HG03442 (cell line): ENCODE results near the gene TUBB1.

ENCODE experiments used
- ATAC-seq: cut with Tn5 transposase; IDR thresholded peaks from one replicate; pipeline ENCODE4 v1.9.1; 2021; ENCODE audit warnings: mild to moderate bottlenecking, moderate library complexity; ENCODE audit not compliant: unreplicated experiment

Gene TUBB1

DNA sequence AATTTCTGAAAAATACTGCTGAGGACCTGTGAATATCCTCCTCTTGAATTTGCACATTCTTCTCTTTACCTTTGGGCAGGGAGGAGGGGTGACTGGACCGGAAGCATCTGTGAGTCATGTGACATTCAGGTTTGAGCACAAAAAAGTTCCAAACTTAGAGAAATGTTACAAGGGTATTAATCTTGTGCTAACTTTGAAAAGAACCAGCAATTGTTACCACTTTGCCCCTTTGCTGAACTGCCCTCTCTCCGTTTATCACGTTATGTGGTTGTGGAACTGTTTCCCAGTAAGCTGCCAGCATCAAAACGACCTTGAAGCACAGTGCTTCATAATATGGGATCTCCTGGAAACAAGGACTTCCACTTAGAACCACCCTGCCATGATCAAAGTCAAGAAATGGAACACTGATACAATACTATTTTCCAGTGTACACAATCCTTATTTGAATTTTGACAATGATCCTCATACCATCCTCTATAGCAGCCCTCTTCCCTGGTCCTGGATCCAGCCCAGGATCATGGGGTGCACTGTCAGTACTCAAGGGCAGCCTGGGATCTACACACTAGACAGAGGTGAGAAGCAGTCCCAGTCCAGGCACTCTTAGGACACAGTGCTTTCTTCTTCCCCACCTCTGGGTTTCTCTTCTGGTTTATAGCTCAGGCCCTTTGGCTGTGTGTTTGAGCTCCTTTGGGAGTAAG, 2.3 kb upstream of the TUBB1 start:
- ATAC-seq, result no peak

- ATAC-seq, result no peak
These were observed 1.6 kb upstream of the TUBB1 start for GRCh38 chr20:59017493-59018231.

- no peak for ATAC-seq
These were observed 412 bp upstream of the TUBB1 start for GRCh38 chr20:59018817-59019216.

DNA sequence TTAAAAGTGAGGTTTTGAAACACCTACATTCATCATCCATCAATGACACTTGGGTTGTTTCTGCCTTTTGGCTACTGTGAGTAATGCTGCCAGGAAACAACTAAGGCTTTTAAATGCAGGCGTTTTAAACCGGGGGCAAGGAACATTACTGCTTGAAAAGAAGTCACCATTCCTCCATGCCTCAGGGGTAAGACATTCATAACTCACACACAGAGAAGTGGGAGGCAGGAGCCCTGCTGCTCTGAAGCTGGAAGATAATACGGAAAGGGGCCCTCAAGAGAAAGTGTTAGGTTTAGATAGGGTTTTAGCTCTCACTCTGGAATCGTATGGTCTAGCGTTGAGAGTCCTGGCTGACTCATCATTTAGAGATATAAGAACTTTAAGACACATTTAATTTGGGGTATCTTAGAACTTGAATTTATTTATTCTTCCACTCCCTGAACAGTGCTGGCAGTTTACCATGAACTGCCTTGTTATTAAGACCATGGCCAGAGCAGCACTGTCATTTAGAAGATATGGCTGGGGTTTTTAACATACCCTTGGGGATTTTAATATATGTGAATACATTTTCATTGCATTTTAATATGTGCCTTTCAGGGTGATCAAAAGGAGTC, 1.8 kb downstream of the TUBB1 start:
- ATAC-seq, result no peak

GRCh38 chr20:59022754-59023153, 3.5 kb downstream of the TUBB1 start:
- no peak for ATAC-seq

GRCh38 chr20:59023616-59024015, 4.4 kb downstream of the TUBB1 start:
- no peak for ATAC-seq

- no peak for ATAC-seq
These were observed 4.9 kb downstream of the TUBB1 start for GRCh38 chr20:59024111-59024530.

DNA sequence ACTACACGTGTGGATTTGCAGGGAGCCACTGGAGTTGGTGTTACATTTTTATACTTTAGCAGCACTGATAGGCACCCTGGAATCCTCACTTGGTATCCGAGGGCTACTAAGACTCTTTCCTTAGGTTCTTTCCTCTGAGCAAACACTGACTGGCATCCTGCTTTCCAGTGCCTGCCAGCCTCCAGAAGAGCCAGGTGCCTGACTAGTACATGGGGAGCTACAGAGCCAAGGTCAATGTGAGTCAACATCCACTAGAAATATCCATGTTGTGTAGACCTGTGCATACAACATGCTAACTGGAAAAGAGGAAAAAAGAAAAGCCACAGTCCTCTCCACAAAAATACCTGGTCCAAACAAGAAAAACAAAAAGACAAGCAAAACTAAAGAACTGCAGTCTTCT, 5.9 kb downstream of the TUBB1 start:
- no peak for ATAC-seq

DNA sequence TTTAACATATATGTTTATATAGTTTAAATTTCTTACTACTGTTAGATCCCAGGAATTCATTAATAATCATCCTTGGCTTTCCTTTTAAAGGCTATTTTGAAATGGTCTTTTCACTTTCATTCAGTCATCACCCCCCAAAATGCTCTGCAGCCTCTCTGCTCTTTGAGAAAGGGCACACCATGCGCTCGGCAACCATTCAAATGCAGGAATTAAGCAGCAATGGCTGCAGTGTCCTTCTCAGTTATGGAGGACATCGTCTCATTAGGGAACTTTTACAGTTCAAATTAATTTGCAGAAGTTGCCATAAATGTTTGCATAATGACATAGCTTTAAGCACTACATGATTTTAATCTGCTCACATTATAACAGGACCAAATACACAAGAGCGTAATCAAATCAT, 6.3 kb downstream of the TUBB1 start:
- ATAC-seq, result no peak

- ATAC-seq, result no peak
These were observed 7.9 kb downstream of the TUBB1 start for GRCh38 chr20:59026904-59027740.

DNA sequence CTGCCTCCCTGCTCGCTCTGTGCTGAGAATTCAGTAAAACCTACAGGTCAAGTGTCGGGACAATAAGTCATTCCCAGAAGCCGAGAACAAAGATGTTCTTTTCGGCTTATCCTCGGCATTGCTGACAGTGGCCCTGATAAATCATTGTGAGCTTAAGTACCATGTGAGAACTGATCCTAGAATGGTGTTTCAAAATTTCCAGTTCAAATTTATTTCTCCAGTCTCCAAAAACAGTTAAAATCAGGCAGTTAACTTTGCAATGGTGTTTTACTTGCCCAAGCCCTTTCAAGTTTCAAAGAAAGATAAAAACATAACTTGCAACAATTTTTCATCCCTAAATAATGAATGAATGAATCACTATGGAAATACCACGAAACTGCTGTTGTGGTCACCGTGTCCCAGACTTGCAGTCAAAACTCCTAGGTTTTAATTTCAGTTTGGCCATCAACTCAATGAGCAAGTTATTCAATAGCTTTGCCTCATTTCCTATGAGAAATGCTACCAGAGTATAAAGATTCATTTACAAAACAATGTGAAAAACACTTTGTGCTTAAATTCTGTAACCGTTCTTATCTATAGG, 8.6 kb downstream of the TUBB1 start:
- ATAC-seq, result no peak

- no peak for ATAC-seq
These were observed 9.6 kb downstream of the TUBB1 start for GRCh38 chr20:59028812-59029211.

DNA sequence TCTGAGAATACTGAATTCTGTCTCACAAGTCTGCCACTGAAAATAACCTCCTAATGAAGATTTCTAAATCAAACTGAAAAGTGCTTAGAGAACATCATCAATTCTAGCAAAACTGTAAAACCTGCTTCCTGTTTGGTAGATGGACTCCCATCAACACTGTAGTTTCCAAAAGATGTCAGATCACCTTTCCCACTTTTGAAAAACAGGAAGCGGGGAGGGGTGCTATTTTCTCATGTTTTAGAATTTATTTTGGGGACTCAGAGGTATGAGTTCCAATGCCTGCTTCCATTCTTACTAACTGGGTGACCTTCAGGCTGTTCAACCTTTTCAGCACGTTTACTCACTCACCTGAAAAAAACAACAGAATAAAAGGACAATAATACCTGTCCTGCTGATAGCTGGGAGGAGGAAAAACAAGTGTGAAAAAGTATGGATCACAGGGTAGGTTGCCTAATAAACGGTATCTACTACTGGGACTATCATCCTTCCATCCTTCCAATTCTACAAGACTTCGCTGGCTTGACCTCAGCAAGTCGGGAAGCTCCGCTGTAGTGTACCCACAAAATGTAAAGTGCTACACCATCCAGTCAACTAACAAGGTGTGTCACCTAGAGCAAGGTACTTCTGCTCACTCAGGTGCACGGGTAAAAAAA, 11.8 kb downstream of the TUBB1 start:
- no peak for ATAC-seq

DNA sequence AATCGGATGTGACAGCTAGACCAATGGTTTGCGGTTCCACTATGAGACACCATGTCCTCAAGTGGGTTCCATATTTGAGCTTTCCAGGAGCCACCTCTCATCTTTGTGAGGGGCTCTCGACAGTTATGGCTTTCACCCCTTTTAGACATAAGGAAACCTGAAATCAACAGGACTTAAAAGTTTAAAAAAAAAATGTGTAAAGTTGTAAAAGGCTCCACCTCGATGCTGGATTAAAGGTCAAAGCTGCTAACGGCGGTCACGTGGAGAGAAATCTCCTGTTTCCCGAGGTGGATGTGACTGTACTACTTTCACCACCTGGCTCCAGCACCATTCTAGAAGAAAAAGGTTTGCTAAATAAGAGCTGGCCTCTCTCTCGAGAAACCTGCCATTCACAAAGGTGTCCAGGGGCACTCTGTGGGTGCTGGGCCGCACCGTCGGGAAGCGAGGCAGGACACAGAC, 12.4 kb downstream of the TUBB1 start:
- no peak for ATAC-seq

DNA sequence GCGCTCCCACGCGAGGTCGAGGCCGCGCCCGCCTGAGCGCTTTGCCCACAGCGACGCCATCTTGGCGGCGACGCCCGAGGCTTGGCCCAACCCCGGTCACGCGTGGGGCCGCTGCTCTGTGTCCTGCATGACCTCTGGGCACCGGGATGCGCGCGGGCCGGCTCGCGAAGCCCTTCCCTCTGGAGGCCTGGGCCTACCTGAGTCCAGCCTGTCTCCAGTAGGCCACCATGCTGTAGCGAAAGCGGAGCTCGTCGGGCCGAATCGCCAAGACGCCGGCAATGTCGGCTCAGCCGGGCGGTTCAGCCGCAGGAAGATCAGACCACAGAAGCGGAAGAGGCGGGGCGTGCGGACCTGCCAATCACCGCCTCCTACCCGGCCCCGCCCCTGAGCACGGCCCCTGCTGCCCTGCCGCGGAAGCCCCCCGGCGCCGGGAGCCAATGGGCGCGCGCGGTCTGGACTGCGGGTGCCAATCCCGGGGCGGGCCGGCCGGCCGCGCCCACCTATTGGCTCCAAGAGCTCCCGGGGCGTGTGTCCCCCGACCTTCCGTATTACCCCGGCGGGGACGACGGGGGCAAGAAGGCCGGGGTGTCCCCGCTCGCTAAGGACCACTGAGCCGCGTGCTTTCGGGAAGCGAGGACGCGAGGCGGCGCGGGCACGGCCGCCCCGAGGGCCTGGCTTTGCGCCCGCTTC, 12.9 kb downstream of the TUBB1 start, which contains the start of gene ATP5F1E:
Gene ATP5F1E, minus strand, starts transcription at position 313 of the 690 bp plus-strand sequence. Its CDS starts 84 bp downstream, at position 229.
- ATAC-seq, result peak; percentile 86

- ATAC-seq, result no peak
These were observed 13.5 kb downstream of the TUBB1 start for GRCh38 chr20:59032713-59033059.

GRCh38 chr20:59033093-59033492, 13.9 kb downstream of the TUBB1 start:
- ATAC-seq, result no peak

- no peak for ATAC-seq
These were observed 14.5 kb downstream of the TUBB1 start for GRCh38 chr20:59033616-59034165.

- no peak for ATAC-seq
These were observed 16.2 kb downstream of the TUBB1 start for GRCh38 chr20:59035381-59035780.
